HG03439 (cell line): Measurements from ENCODE around the gene RAB41.
A peak's percentile ranks its signal among the peaks of the same experiment; 100 is the strongest.
"Not testable (repeated sequence)": the region's sequence is repeated elsewhere in the genome, so short reads cannot be mapped to it uniquely, and the experiment has no call there.

Experiments
- ATAC-seq: cut with Tn5 transposase; IDR thresholded peaks from one replicate; pipeline ENCODE4 v1.9.1; 2021; ENCODE audit warnings: mild to moderate bottlenecking, moderate library complexity; ENCODE audit not compliant: unreplicated experiment

The RAB41 gene

GRCh38 chrX:70289793-70290770, 8.1 kb downstream of the RAB41 start, which contains the start of the genes KIF4A and PDZD11:
TSS of gene KIF4A (plus strand) at chrX:70290104. CDS start at chrX:70290459, 355 bp downstream.
TSS of gene PDZD11 (minus strand) at chrX:70289927. CDS start at chrX:70289341, 586 bp downstream.
- peak; percentile 95 for ATAC-seq

- no peak for ATAC-seq
Observed at GRCh38 chrX:70292788-70293187, 10.8 kb downstream of the RAB41 start.

DNA sequence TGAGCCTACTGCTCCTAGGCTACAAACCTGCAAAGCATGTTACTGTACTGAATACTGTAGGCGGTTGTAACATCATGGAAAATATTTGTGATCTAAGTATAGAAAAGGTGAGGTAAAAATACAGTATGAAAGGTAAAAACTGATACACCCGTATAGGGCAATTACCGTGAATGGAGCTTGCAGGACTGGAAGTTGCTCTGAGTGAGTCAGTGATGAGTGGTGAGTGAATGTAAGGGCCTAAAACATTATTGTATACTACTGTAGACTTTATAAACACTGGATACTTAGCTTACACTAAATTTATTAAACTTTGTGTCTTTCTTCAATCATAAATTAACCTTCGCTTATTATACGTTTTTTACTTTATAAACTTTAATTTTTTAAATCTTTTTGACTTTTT, 11.6 kb downstream of the RAB41 start:
- ATAC-seq: no peak

DNA sequence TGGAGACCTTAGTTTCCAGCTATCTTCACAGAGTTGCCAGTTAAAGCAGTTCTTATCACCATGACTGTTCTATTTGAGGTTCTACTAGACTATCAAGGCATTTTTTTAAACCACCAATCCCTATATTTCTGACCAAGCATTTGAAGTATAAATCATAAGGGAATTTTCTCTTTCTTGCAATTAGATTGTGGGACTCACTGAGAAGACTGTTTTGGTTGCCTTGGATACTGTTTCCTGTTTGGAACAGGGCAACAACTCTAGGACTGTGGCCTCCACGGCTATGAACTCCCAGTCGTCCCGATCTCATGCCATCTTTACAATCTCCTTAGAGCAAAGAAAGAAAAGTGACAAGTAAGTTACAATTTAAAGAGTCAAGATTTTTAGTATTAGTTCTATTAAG, 19.7 kb downstream of the RAB41 start:
- no peak for ATAC-seq

GRCh38 chrX:70313503-70313902, 31.5 kb downstream of the RAB41 start:
- ATAC-seq: no peak

- ATAC-seq: no peak
Observed at GRCh38 chrX:70322784-70323183, 40.8 kb downstream of the RAB41 start.

GRCh38 chrX:70323628-70324027, 41.7 kb downstream of the RAB41 start:
- not testable (repeated sequence) for ATAC-seq

DNA sequence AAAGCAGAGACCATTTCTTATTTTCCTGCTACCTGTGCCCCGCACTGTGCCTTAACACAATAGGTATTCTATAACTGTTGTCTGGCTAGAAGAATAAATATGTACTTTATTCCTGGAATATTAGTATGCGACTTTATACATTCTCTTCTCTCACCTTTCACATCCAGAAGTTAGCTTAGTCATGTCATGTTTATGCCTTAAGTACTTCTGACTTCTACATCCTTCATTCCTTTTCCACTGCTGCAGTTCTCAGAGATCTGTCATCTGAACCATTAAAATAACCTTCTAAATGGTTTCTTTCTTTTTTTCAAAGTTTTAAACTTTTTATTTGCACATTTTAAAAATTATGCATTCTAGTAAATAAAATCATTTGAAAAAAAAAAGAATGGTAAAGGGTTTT, 42.4 kb downstream of the RAB41 start:
- no peak for ATAC-seq

DNA sequence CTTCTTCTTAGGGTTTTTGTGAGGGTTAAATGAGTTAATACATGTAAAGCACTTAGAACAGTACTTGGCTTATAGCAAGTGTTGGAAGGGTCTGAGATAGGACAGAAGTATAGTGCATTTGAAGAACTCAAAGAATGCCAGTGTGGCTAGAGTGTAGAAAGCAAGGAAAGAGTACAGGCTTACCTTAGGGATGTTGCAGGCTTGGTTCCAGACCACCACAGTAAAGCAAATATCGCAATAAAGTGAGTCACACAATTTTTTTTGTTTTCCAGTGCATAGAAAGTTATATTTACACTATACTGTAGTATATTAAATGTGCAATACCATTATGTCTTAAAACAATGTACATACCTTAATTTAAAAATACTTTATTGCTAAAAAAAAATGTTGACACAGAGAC, 49.2 kb downstream of the RAB41 start:
- no peak for ATAC-seq

DNA sequence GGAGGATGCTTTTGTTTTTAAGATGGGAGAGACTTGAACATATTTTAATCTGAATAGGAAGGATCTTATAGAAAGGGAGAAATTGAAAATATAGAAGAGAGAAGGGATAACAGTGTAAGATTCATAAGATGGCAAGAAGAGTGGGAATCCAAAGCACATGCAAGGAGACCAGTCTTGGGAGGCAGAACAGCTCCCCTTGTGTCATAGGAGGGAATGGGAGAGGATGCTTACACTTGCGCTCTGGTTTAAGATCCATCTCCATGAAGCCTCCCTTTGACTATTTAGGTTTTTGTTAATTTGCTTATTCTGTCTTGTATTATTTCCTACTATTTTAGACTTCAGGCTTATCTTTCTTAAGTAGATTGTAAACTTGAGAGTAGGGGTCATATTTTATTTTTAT, 50.6 kb downstream of the RAB41 start:
- no peak for ATAC-seq
